DND-41 (cell line): ENCODE data around the gene CDC42EP2.
"Not testable (repeated sequence)": the region's sequence is repeated elsewhere in the genome, so short reads cannot be mapped to it uniquely, and the experiment has no call there.

Experiments
- ATAC-seq: fragments of 200-7000 bp; cut with Tn5 transposase; 3 replicates; pipeline ENCODE4 v1.9.1; 2021; ENCODE audit warnings: low read depth; ENCODE audit not compliant: insufficient read depth
- DNase-seq: peaks from one replicate; pipeline ENCODE4 v3.0.0-alpha.2; 2020
- H2AFZ ChIP-seq: 2 replicates; pipeline ENCODE4 v1.6.0; 2012; ENCODE audit warnings: low read depth, low read length
- H3K27ac ChIP-seq: 2 replicates; pipeline ENCODE4 v1.5.1; 2012; ENCODE audit warnings: low read length, inconsistent platforms
- H3K27me3 ChIP-seq: fragments of 200-600 bp; sonication (generic); 2 replicates; pipeline ENCODE4 v1.6.0; 2012; ENCODE audit warnings: low read length, mild to moderate bottlenecking, inconsistent platforms; ENCODE audit not compliant: insufficient read depth, poor library complexity
- H3K36me3 ChIP-seq: 2 replicates; pipeline ENCODE4 v1.5.1; 2012; ENCODE audit warnings: low read length, inconsistent platforms; ENCODE audit not compliant: insufficient read depth
- H3K4me1 ChIP-seq: 2 replicates; pipeline ENCODE4 v1.5.1; 2012; ENCODE audit warnings: mild to moderate bottlenecking, low read length; ENCODE audit not compliant: insufficient read depth
- H3K4me2 ChIP-seq: 2 replicates; pipeline ENCODE4 v1.6.0; 2012; ENCODE audit warnings: mild to moderate bottlenecking, moderate library complexity, low read length, inconsistent platforms; ENCODE audit not compliant: insufficient read depth
- H3K4me3 ChIP-seq, 2 experiments: fragments of 200-600 bp in 1 of 2; shearing (Covaris generic) in 1 of 2; 2 replicates each; pipeline ENCODE4 v1.5.1; 2012 to 2016; ENCODE audit warnings: inconsistent platforms in 2 of 2, low read length in 2 of 2, mild to moderate bottlenecking in 2 of 2, low read depth in 1 of 2, moderate library complexity in 1 of 2
- H3K79me2 ChIP-seq: 2 replicates; pipeline ENCODE4 v1.6.0; 2012; ENCODE audit warnings: low read length, inconsistent platforms; ENCODE audit not compliant: insufficient read depth
- H3K9ac ChIP-seq: 2 replicates; pipeline ENCODE4 v1.6.0; 2012; ENCODE audit warnings: low read depth, mild to moderate bottlenecking, inconsistent platforms, low read length, moderate library complexity
- H3K9me3 ChIP-seq: 2 replicates; pipeline ENCODE4 v1.5.1; 2012; ENCODE audit warnings: low read length, moderate library complexity, mild to moderate bottlenecking, inconsistent platforms; ENCODE audit not compliant: insufficient read depth, severe bottlenecking
- H4K20me1 ChIP-seq: 2 replicates; pipeline ENCODE4 v1.6.0; 2012; ENCODE audit warnings: low read length; ENCODE audit not compliant: insufficient read depth
- CTCF ChIP-seq: IDR thresholded peaks from 2 replicates; pipeline ENCODE4 v1.5.1; 2012; ENCODE audit warnings: borderline replicate concordance, low read length, moderate library complexity, mild to moderate bottlenecking; ENCODE audit not compliant: poor library complexity, severe bottlenecking; ENCODE audit errors: extremely low read depth
- EZH2 ChIP-seq: IDR thresholded peaks from 3 replicates; pipeline ENCODE4 v1.6.1; 2012; ENCODE audit warnings: borderline replicate concordance, low read depth, mild to moderate bottlenecking, moderate library complexity, low read length, inconsistent platforms; ENCODE audit not compliant: severe bottlenecking

The CDC42EP2 gene

DNA sequence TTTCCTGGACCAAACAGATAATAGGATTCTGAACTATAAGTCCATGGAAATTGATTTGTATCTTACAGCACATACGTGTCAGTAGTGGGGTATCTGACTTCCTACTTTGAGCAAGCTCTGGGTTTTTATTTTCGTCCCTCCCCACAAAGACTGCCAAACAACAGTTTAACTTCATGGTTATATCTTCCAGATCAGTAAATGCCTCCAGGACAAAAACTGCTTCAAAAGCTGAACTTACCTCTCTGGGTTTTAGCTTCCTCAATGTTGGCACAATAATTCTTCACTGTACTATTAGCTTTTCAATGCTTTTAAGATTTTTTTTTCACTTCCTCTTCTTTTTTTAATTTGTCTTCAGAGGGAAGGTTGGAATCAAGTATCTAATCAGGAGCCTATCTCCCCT, 14.8 kb downstream of the CDC42EP2 start:
- Histone ChIP-seq H3K79me2 (peaks cover 8% of the 10 kb centered on the region), H3K4me2 (no peak overlapping the region), H3K9me3 (no peaks in the 10 kb centered on the region), H3K4me3 (no peak overlapping the region), H2AFZ (peak overlapping the region; percentile 63; the same call in 1 of the 2 replicates), H3K36me3 (no peaks in the 10 kb centered on the region; the same call in 1 of the 2 replicates), H3K27me3 (no peaks in the 10 kb centered on the region), H3K9ac (no peak overlapping the region), H4K20me1 (no peaks in the 10 kb centered on the region), H3K27ac (no peak overlapping the region), H3K4me1 (peaks cover 10% of the 10 kb centered on the region; the same call in 1 of the 2 replicates)
- TF ChIP-seq EZH2 = no peak
- TF ChIP-seq CTCF = no peak
- no peak for DNase-seq
- no peak for ATAC-seq

DNA sequence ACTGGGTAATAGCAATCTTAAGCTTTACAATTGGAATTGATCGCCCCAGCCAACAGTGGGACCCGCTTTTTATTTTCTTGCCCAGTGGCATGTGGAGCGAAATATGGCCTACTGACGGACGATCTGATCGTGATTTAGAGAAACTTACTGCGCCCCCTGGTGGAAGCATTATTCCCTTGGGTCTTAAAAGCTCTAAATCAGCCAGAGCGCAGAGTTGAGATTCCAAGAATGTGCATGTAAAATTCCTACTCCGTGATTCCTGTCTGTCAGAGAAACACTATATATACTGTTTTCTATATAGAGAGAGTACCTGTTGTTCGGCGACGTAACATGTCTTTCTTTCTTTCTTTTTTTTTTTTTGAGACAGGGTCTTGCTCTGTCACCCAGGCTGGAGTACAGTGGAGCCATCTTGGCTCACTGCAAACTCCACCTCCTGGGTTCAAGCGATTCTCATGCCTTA, 15.3 kb downstream of the CDC42EP2 start:
- TF ChIP-seq CTCF = peak; percentile 82
- no peak for TF ChIP-seq EZH2
- Histone ChIP-seq H3K4me2 (no peak overlapping the region), H3K27ac (no peak overlapping the region), H3K79me2 (peaks cover 13% of the 10 kb centered on the region), H3K4me1 (peaks cover 14% of the 10 kb centered on the region), H3K36me3 (no peaks in the 10 kb centered on the region; the same call in 1 of the 2 replicates), H3K4me3 (no peak overlapping the region), H3K27me3 (no peaks in the 10 kb centered on the region), H2AFZ (peak overlapping the region; percentile 63; the same call in 1 of the 2 replicates), H3K9ac (no peak overlapping the region), H4K20me1 (no peaks in the 10 kb centered on the region), H3K9me3 (no peaks in the 10 kb centered on the region)
- DNase-seq = peak; percentile 82
- 0 out of 3 replicates have a peak, but pooled peaks have one; percentile 31 for ATAC-seq

DNA sequence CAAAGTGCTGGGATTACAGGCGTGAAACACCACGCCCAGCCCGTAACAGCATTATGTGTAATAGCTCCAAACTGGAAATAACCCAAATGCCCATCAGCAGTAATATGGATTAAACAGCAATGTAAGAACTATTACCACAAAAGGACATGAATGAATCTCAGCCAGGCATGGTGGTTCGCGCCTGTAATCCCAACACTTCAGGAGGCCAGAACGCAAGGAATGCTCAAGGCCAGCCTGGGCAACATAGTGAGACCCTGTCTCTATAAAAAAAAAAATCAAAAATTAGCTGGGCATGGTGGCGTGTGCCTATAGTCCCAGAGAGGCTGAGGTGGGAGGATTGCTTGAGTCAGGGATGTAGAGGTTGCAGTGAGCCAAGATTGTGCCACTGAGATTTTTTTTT, 15.9 kb downstream of the CDC42EP2 start:
- H3K9ac ChIP-seq = no peak overlapping the region
- H3K27ac ChIP-seq = no peak overlapping the region
- H3K4me3 ChIP-seq = no peak overlapping the region
- H3K79me2 ChIP-seq = peaks cover 19% of the 10 kb centered on the region
- no peak for ATAC-seq
- no peaks in the 10 kb centered on the region for H3K27me3 ChIP-seq
- no peaks in the 10 kb centered on the region; the same call in 1 of the 2 replicates for H3K36me3 ChIP-seq
- peaks cover 2% of the 10 kb centered on the region; the same call in 1 of the 2 replicates for H4K20me1 ChIP-seq
- no peak overlapping the region for H3K4me2 ChIP-seq
- no peak for DNase-seq
- TF ChIP-seq CTCF (no peak), EZH2 (no peak)
- no peaks in the 10 kb centered on the region for H3K9me3 ChIP-seq
- peaks cover 20% of the 10 kb centered on the region for H3K4me1 ChIP-seq
- H2AFZ ChIP-seq = 0 out of 2 replicates have a peak overlapping the region, but pooled peaks have one; percentile 36

DNA sequence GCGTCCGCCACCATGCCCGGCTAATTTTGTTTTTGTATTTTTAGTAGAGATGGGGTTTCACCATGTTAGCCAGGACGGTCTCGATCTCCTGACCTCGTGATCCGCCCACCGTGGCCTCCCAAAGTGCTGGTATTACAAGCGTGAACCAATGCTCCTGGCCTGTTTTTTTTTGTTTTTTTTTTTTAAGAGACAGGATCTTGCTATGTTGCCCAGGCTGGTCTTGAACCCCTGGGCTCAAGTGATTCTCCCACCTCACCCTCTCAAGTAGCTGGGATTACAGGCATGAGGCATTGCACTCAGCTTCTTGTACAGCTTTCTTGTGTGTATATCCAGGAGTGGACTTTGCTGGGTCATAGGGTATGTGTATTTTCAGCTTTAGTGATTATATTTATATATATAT, 17.9 kb downstream of the CDC42EP2 start:
- not testable (repeated sequence) for H3K4me2 ChIP-seq, H4K20me1 ChIP-seq, H3K27me3 ChIP-seq, H3K9me3 ChIP-seq, H2AFZ ChIP-seq, H3K4me3 ChIP-seq, DNase-seq, H3K36me3 ChIP-seq, H3K9ac ChIP-seq, ATAC-seq, H3K27ac ChIP-seq
- H3K79me2 ChIP-seq = peaks cover 39% of the 10 kb centered on the region
- peaks cover 27% of the 10 kb centered on the region for H3K4me1 ChIP-seq
